Suprapubic skin (tissue), 4 donors: Measurements from ENCODE around the gene SLC35A5.

Experiments
- CTCF ChIP-seq, 2 donors: fragments of 200-600 bp in 1 of 2; fragments of 450-650 bp in 1 of 2; sonication (generic) in 1 of 2; IDR thresholded peaks; one replicate each; pipeline ENCODE4 v1.5.1; 2016 to 2019; ENCODE audit warnings: antibody characterized with exemption in 2 of 2, mild to moderate bottlenecking in 1 of 2, moderate library complexity in 1 of 2
- POLR2A ChIP-seq, 2 donors: fragments of 450-650 bp; IDR thresholded peaks; one replicate each; pipeline ENCODE4 v1.6.1; 2017; ENCODE audit warnings: antibody characterized with exemption in 2 of 2, mild to moderate bottlenecking in 2 of 2, moderate library complexity in 2 of 2
- POLR2AphosphoS5 ChIP-seq, 3 donors: sonication (generic); formaldehyde crosslinking; IDR thresholded peaks; one replicate each; pipeline ENCODE4 v1.6.1; 2017; ENCODE audit warnings: antibody characterized with exemption in 3 of 3

GRCh38 chr3:112530573-112530972 lies 31.3 kb upstream of the SLC35A5 start:
- TF ChIP-seq CTCF (IDR thresholded peaks at IDR 0.05) (no peak), POLR2AphosphoS5 (IDR thresholded peaks at IDR 0.05) (no peak), POLR2A (IDR thresholded peaks at IDR 0.05) (no peak)
